H9 (cell line): ENCODE results near the gene BRAF. TPM values are rescaled to one million over a fixed set of nuclear protein-coding genes. Genes with fewer than 3 reads are reported as not detected.
"Not testable (repeated sequence)": the region's sequence is repeated elsewhere in the genome, so short reads cannot be mapped to it uniquely, and the experiment has no call there.

Experiments used
- DNase-seq: peaks from one replicate; pipeline ENCODE4 v3.0.0-alpha.2; 2017
- H2AFZ ChIP-seq: one replicate; pipeline ENCODE4 v1.6.1; 2013; ENCODE audit warnings: mild to moderate bottlenecking, low read length, control low read depth, moderate library complexity
- H2AK5ac ChIP-seq: 2 replicates; pipeline ENCODE4 v1.6.1; 2013; ENCODE audit warnings: low read length, control low read depth, mixed read lengths; ENCODE audit not compliant: insufficient read length
- H2BK120ac ChIP-seq: one replicate; pipeline ENCODE4 v1.6.1; 2013; ENCODE audit warnings: low read depth, mild to moderate bottlenecking, low read length, control low read depth, inconsistent platforms; ENCODE audit not compliant: poor library complexity, severe bottlenecking
- H2BK12ac ChIP-seq: 2 replicates; pipeline ENCODE4 v1.6.1; 2013; ENCODE audit warnings: low read length, control low read depth, mixed read lengths, low read depth; ENCODE audit not compliant: insufficient read length
- H2BK15ac ChIP-seq: 2 replicates; pipeline ENCODE4 v1.6.1; 2013; ENCODE audit warnings: low read depth, low read length, control low read depth
- H2BK20ac ChIP-seq: one replicate; pipeline ENCODE4 v1.6.1; 2013; ENCODE audit warnings: low read depth, mild to moderate bottlenecking, low read length, control low read depth, inconsistent platforms; ENCODE audit not compliant: poor library complexity, severe bottlenecking
- H2BK5ac ChIP-seq: 2 replicates; pipeline ENCODE4 v1.6.1; 2013; ENCODE audit warnings: low read length, control low read depth, mixed read lengths; ENCODE audit not compliant: insufficient read length
- H3K14ac ChIP-seq: 2 replicates; pipeline ENCODE4 v1.6.1; 2013; ENCODE audit warnings: low read length, control low read depth; ENCODE audit not compliant: insufficient read depth
- H3K18ac ChIP-seq: 2 replicates; pipeline ENCODE4 v1.6.1; 2013; ENCODE audit warnings: low read depth, mild to moderate bottlenecking, mixed read lengths, low read length, control low read depth; ENCODE audit not compliant: insufficient read length
- H3K23ac ChIP-seq: 2 replicates; pipeline ENCODE4 v1.6.1; 2013; ENCODE audit warnings: low read length, control low read depth, mixed read lengths, low read depth; ENCODE audit not compliant: insufficient read length
- H3K23me2 ChIP-seq: 2 replicates; pipeline ENCODE4 v1.6.1; 2013; ENCODE audit warnings: low read depth, mild to moderate bottlenecking, mixed read lengths, low read length, control low read depth; ENCODE audit not compliant: insufficient read length, poor library complexity, severe bottlenecking
- H3K27ac ChIP-seq: 2 replicates; pipeline ENCODE4 v1.5.1; 2013; ENCODE audit warnings: low read length, control low read depth, mixed read lengths, low read depth; ENCODE audit not compliant: insufficient read length
- H3K27me3 ChIP-seq: 2 replicates; pipeline ENCODE4 v1.6.1; 2013; ENCODE audit warnings: low read length, control low read depth, inconsistent platforms; ENCODE audit not compliant: insufficient read depth
- H3K4ac ChIP-seq: 2 replicates; pipeline ENCODE4 v1.6.1; 2013; ENCODE audit warnings: low read depth, mild to moderate bottlenecking, control low read depth, inconsistent platforms, low read length, moderate library complexity
- H3K4me1 ChIP-seq: 2 replicates; pipeline ENCODE4 v1.6.1; 2013; ENCODE audit warnings: low read length, control low read depth, inconsistent platforms; ENCODE audit not compliant: insufficient read depth
- H3K4me2 ChIP-seq: 2 replicates; pipeline ENCODE4 v1.6.1; 2013; ENCODE audit warnings: low read length, control low read depth, mixed read lengths; ENCODE audit not compliant: insufficient read length, insufficient read depth
- H3K56ac ChIP-seq: 2 replicates; pipeline ENCODE4 v1.6.1; 2013; ENCODE audit warnings: low read depth, mild to moderate bottlenecking, mixed read lengths, low read length, control low read depth; ENCODE audit not compliant: insufficient read length
- H3K79me1 ChIP-seq: 2 replicates; pipeline ENCODE4 v1.6.1; 2013; ENCODE audit warnings: low read depth, mild to moderate bottlenecking, moderate library complexity, low read length, control low read depth, inconsistent platforms; ENCODE audit not compliant: insufficient read depth, poor library complexity, severe bottlenecking
- H3K79me2 ChIP-seq: 2 replicates; pipeline ENCODE4 v1.6.1; 2013; ENCODE audit warnings: low read length, control low read depth, inconsistent platforms; ENCODE audit not compliant: insufficient read depth
- H3K9ac ChIP-seq: 2 replicates; pipeline ENCODE4 v1.6.1; 2013; ENCODE audit warnings: low read length, control low read depth, mixed read lengths; ENCODE audit not compliant: insufficient read length; ENCODE audit errors: extremely low read depth
- H3K9me3 ChIP-seq: one replicate; pipeline ENCODE4 v1.6.1; 2013; ENCODE audit warnings: low read depth, low read length, inconsistent platforms; ENCODE audit not compliant: control insufficient read depth
- H3T11ph ChIP-seq: one replicate; pipeline ENCODE4 v1.6.1; 2013; ENCODE audit warnings: mild to moderate bottlenecking, low read length, control low read depth, inconsistent platforms
- H4K20me1 ChIP-seq: one replicate; pipeline ENCODE4 v1.6.1; 2013; ENCODE audit not compliant: control insufficient read depth, insufficient read length, insufficient read depth
- H4K5ac ChIP-seq: 2 replicates; pipeline ENCODE4 v1.6.1; 2013; ENCODE audit warnings: low read depth, mild to moderate bottlenecking, mixed read lengths, low read length, control low read depth; ENCODE audit not compliant: insufficient read length
- H4K8ac ChIP-seq: replicated peaks from 2 replicates; pipeline ENCODE4 v1.6.1; 2013; ENCODE audit warnings: low read length, control low read depth, mixed read lengths, low read depth; ENCODE audit not compliant: insufficient read length
- H4K91ac ChIP-seq: 2 replicates; pipeline ENCODE4 v1.6.1; 2013; ENCODE audit warnings: low read depth, mild to moderate bottlenecking, moderate library complexity, mixed read lengths, low read length, control low read depth; ENCODE audit not compliant: insufficient read length
- H3K27ac Mint-ChIP-seq, 3 experiments: 2 replicates in 2 of 3; 3 replicates in 1 of 3; pipeline ENCODE4 v1.8.0; 2020 to 2021; ENCODE audit warnings: mixed read lengths in 3 of 3, mild to moderate bottlenecking in 1 of 3, moderate library complexity in 1 of 3
- H3K27me3 Mint-ChIP-seq: 2 replicates; pipeline ENCODE4 v1.8.0; 2021; ENCODE audit warnings: low read depth, mild to moderate bottlenecking, moderate library complexity, mixed read lengths
- H3K36me3 Mint-ChIP-seq, 3 experiments: 2 replicates in 2 of 3; 3 replicates in 1 of 3; pipeline ENCODE4 v1.8.0; 2020 to 2021; ENCODE audit warnings: low read depth in 3 of 3, mixed read lengths in 3 of 3; ENCODE audit not compliant: insufficient read depth in 1 of 3
- H3K4me1 Mint-ChIP-seq, 2 experiments: 2 replicates each; pipeline ENCODE4 v1.8.0; 2020; ENCODE audit warnings: mixed read lengths in 2 of 2
- H3K4me3 Mint-ChIP-seq, 2 experiments: 2 replicates in 1 of 2; 3 replicates in 1 of 2; pipeline ENCODE4 v1.8.0; 2020 to 2021; ENCODE audit warnings: mild to moderate bottlenecking in 2 of 2, mixed read lengths in 2 of 2, moderate library complexity in 1 of 2
- H3K9me3 Mint-ChIP-seq, 2 experiments: 2 replicates in 1 of 2; 3 replicates in 1 of 2; pipeline ENCODE4 v1.8.0; 2020; ENCODE audit warnings: mild to moderate bottlenecking in 2 of 2, mixed read lengths in 2 of 2, moderate library complexity in 1 of 2
- CTCF ChIP-seq: fragments of 200-600 bp; sonication (generic); conservative IDR thresholded peaks from 3 replicates; pipeline ENCODE4 v1.8.0; 2021; ENCODE audit warnings: antibody characterized with exemption, mild to moderate bottlenecking
- whole genome bisulfite sequencing: extraction: QIAGEN DNeasy Blood & Tissue Kit; methylation state at CpG from one replicate; pipeline ENCODE4 v1.1.7; 2013; ENCODE audit warnings: missing lambda C conversion rate, low lambda C conversion rate, mixed read lengths; ENCODE audit not compliant: insufficient read length; ENCODE audit errors: extremely low coverage; 5-methylcytosine and 5-hydroxymethylcytosine counted together
- total RNA-seq: library from RNA; stranded (reverse); gene quantifications from 2 replicates; pipeline ENCODE4 v1.2.1, GENCODE V29; 2021

The BRAF gene
- total RNA-seq, 1 experiment from 2014 or later: 32.9 TPM

GRCh38 chr7:140670343-140670935, 254.3 kb downstream of the BRAF start:
- no peak overlapping the region for H4K91ac ChIP-seq
- no peak overlapping the region for H4K8ac ChIP-seq
- H3K9me3 ChIP-seq: no peaks in the 10 kb centered on the region
- H3T11ph ChIP-seq: no peak overlapping the region
- no peak overlapping the region for H2BK15ac ChIP-seq
- H3K27ac ChIP-seq: no peak overlapping the region
- no peak overlapping the region; a peak in 1 of 7 replicates for H3K27ac Mint-ChIP-seq
- H2AFZ ChIP-seq: no peak overlapping the region
- no peak overlapping the region for H4K5ac ChIP-seq
- no peak for TF ChIP-seq CTCF
- H3K4ac ChIP-seq: no peak overlapping the region
- no peaks in the 10 kb centered on the region for H4K20me1 ChIP-seq
- H3K4me2 ChIP-seq: no peak overlapping the region
- H2BK5ac ChIP-seq: no peak overlapping the region
- no peak overlapping the region for H2BK20ac ChIP-seq
- H3K23ac ChIP-seq: no peak overlapping the region
- WGBS: no CpG with 5 or more reads among the region's 4 CpGs
- H3K36me3 Mint-ChIP-seq: no peaks in the 10 kb centered on the region; a peak in 1 of 7 replicates
- no peak for DNase-seq
- H3K79me2 ChIP-seq: no peaks in the 10 kb centered on the region
- no peak overlapping the region for H2AK5ac ChIP-seq
- H3K9me3 Mint-ChIP-seq: no peaks in the 10 kb centered on the region
- H2BK12ac ChIP-seq: no peak overlapping the region
- H2BK120ac ChIP-seq: no peak overlapping the region
- no peak overlapping the region for H3K18ac ChIP-seq
- no peak overlapping the region; a peak in 1 of 5 replicates for H3K4me3 Mint-ChIP-seq
- peaks cover 6% of the 10 kb centered on the region for H3K27me3 Mint-ChIP-seq
- H3K14ac ChIP-seq: no peak overlapping the region
- peaks cover 6% of the 10 kb centered on the region for H3K23me2 ChIP-seq
- H3K79me1 ChIP-seq: no peaks in the 10 kb centered on the region
- no peaks in the 10 kb centered on the region; the same call in 1 of the 2 replicates for H3K4me1 ChIP-seq
- H3K56ac ChIP-seq: no peak overlapping the region
- H3K4me1 Mint-ChIP-seq: peaks cover 14 to 18% of the 10 kb centered on the region in 2 experiments
- no peak overlapping the region for H3K9ac ChIP-seq
- H3K27me3 ChIP-seq: no peaks in the 10 kb centered on the region; the same call in 1 of the 2 replicates

- WGBS: no CpG with 5 or more reads among the region's 10 CpGs
- not testable (repeated sequence) for H3K23ac ChIP-seq, H3K23me2 ChIP-seq, H4K20me1 ChIP-seq, H3K4me3 Mint-ChIP-seq, H4K91ac ChIP-seq, DNase-seq, H3K9me3 Mint-ChIP-seq, H2BK12ac ChIP-seq, H2BK5ac ChIP-seq, H3K4me1 ChIP-seq, H3K9me3 ChIP-seq, H3K79me2 ChIP-seq, H3K18ac ChIP-seq, H2BK120ac ChIP-seq, H3K4me2 ChIP-seq, H2BK20ac ChIP-seq, H3K27ac ChIP-seq, H3T11ph ChIP-seq, H3K14ac ChIP-seq, H3K4ac ChIP-seq, H3K79me1 ChIP-seq, H3K9ac ChIP-seq, H3K36me3 Mint-ChIP-seq, H2AK5ac ChIP-seq, H2BK15ac ChIP-seq, H3K27me3 Mint-ChIP-seq, H3K27me3 ChIP-seq, H3K27ac Mint-ChIP-seq, H4K8ac ChIP-seq, H3K56ac ChIP-seq, H4K5ac ChIP-seq, H2AFZ ChIP-seq
- peaks cover 13 to 18% of the 10 kb centered on the region in 2 experiments for H3K4me1 Mint-ChIP-seq
Measured at GRCh38 chr7:140669862-140670261, 254.9 kb downstream of the BRAF start.
